Skeletal muscle satellite cell (primary cell): ENCODE results near the gene KANSL1L.
A peak's percentile ranks its signal among the peaks of the same experiment; 100 is the strongest.

Source experiments
- H3K27me3 ChIP-seq: 2 replicates; pipeline ENCODE4 v1.7.0; 2013; ENCODE audit warnings: low read length; ENCODE audit not compliant: control insufficient read depth, insufficient read depth
- H3K36me3 ChIP-seq: 2 replicates; pipeline ENCODE4 v1.7.0; 2013; ENCODE audit warnings: mild to moderate bottlenecking, control low read depth, low read length; ENCODE audit not compliant: insufficient read depth
- H3K4me1 ChIP-seq: 2 replicates; pipeline ENCODE4 v1.7.0; 2013; ENCODE audit warnings: low read length; ENCODE audit not compliant: control insufficient read depth, insufficient read depth
- H3K4me2 ChIP-seq: 2 replicates; pipeline ENCODE4 v1.7.0; 2013; ENCODE audit warnings: mild to moderate bottlenecking, low read length
- H3K4me3 ChIP-seq: 2 replicates; pipeline ENCODE4 v1.7.0; 2013; ENCODE audit warnings: low read length
- H3K9ac ChIP-seq: 2 replicates; pipeline ENCODE4 v1.7.0; 2013; ENCODE audit warnings: mild to moderate bottlenecking, low read depth, low read length, moderate library complexity
- H3K9me3 ChIP-seq: replicated peaks from 2 replicates; pipeline ENCODE4 v1.7.0; 2013; ENCODE audit warnings: mild to moderate bottlenecking, control low read depth, low read length

The KANSL1L gene

GRCh38 chr2:210128961-210129360 is 42.2 kb downstream of the KANSL1L start:
- no peak overlapping the region for H3K4me2 ChIP-seq
- no peaks in the 10 kb centered on the region for H3K36me3 ChIP-seq
- no peak overlapping the region for H3K9ac ChIP-seq
- no peaks in the 10 kb centered on the region for H3K27me3 ChIP-seq
- H3K4me3 ChIP-seq: no peak overlapping the region
- H3K9me3 ChIP-seq: no peaks in the 10 kb centered on the region
- H3K4me1 ChIP-seq: no peaks in the 10 kb centered on the region

- no peaks in the 10 kb centered on the region for H3K4me1 ChIP-seq
- no peaks in the 10 kb centered on the region for H3K36me3 ChIP-seq
- no peak overlapping the region for H3K4me3 ChIP-seq
- H3K9me3 ChIP-seq: peaks cover 3% of the 10 kb centered on the region
- H3K9ac ChIP-seq: no peak overlapping the region
- no peak overlapping the region for H3K4me2 ChIP-seq
- H3K27me3 ChIP-seq: no peaks in the 10 kb centered on the region
These were observed 57.5 kb downstream of the KANSL1L start for GRCh38 chr2:210113614-210114235.

- Histone ChIP-seq H3K4me2 (no peak overlapping the region), H3K9ac (no peak overlapping the region), H3K4me1 (no peaks in the 10 kb centered on the region), H3K9me3 (peaks cover 3% of the 10 kb centered on the region), H3K27me3 (no peaks in the 10 kb centered on the region), H3K36me3 (no peaks in the 10 kb centered on the region), H3K4me3 (no peak overlapping the region)
These were observed 58.3 kb downstream of the KANSL1L start for GRCh38 chr2:210112871-210113270.

- no peak overlapping the region for H3K4me2 ChIP-seq
- no peaks in the 10 kb centered on the region for H3K4me1 ChIP-seq
- H3K27me3 ChIP-seq: no peaks in the 10 kb centered on the region
- no peaks in the 10 kb centered on the region for H3K36me3 ChIP-seq
- no peak overlapping the region for H3K4me3 ChIP-seq
- no peaks in the 10 kb centered on the region for H3K9me3 ChIP-seq
- no peak overlapping the region for H3K9ac ChIP-seq
These were observed 71.3 kb downstream of the KANSL1L start for GRCh38 chr2:210099940-210100339.

- Histone ChIP-seq H3K27me3 (no peaks in the 10 kb centered on the region), H3K36me3 (no peaks in the 10 kb centered on the region), H3K9ac (no peak overlapping the region), H3K4me1 (peaks cover 9% of the 10 kb centered on the region), H3K4me2 (no peak overlapping the region), H3K9me3 (no peaks in the 10 kb centered on the region), H3K4me3 (no peak overlapping the region)
These were observed 76.4 kb downstream of the KANSL1L start for GRCh38 chr2:210094787-210095186.

- H3K4me3 ChIP-seq: no peak overlapping the region
- H3K27me3 ChIP-seq: no peaks in the 10 kb centered on the region
These were observed 78.4 kb downstream of the KANSL1L start for GRCh38 chr2:210092791-210093190.

GRCh38 chr2:210086930-210087329 is 84.3 kb downstream of the KANSL1L start:
- Histone ChIP-seq H3K9me3 (no peaks in the 10 kb centered on the region), H3K36me3 (no peaks in the 10 kb centered on the region), H3K4me3 (no peak overlapping the region), H3K4me1 (peaks cover 13% of the 10 kb centered on the region), H3K9ac (no peak overlapping the region), H3K27me3 (no peaks in the 10 kb centered on the region), H3K4me2 (no peak overlapping the region)

More at GRCh38 chr2:210092791-210093190, 78.4 kb downstream of the KANSL1L start:
- no peak overlapping the region for H3K4me2 ChIP-seq
- no peaks in the 10 kb centered on the region for H3K9me3 ChIP-seq
- peaks cover 9% of the 10 kb centered on the region for H3K4me1 ChIP-seq
- H3K9ac ChIP-seq: no peak overlapping the region
- no peaks in the 10 kb centered on the region for H3K36me3 ChIP-seq

GRCh38 chr2:210086292-210086691 is 84.9 kb downstream of the KANSL1L start:
- peaks cover 7% of the 10 kb centered on the region for H3K4me1 ChIP-seq
- no peak overlapping the region for H3K4me2 ChIP-seq
- no peak overlapping the region for H3K9ac ChIP-seq
- H3K27me3 ChIP-seq: no peaks in the 10 kb centered on the region
- no peaks in the 10 kb centered on the region for H3K9me3 ChIP-seq
- no peak overlapping the region for H3K4me3 ChIP-seq
- no peaks in the 10 kb centered on the region for H3K36me3 ChIP-seq

- Histone ChIP-seq H3K9me3 (no peaks in the 10 kb centered on the region), H3K9ac (no peak overlapping the region)
These were observed 98.2 kb downstream of the KANSL1L start for GRCh38 chr2:210072922-210073509.

GRCh38 chr2:210072493-210072892 is 98.7 kb downstream of the KANSL1L start:
- no peaks in the 10 kb centered on the region for H3K4me1 ChIP-seq
- no peak overlapping the region for H3K4me3 ChIP-seq
- H3K36me3 ChIP-seq: no peaks in the 10 kb centered on the region
- H3K9ac ChIP-seq: no peak overlapping the region
- H3K9me3 ChIP-seq: no peaks in the 10 kb centered on the region
- H3K27me3 ChIP-seq: no peaks in the 10 kb centered on the region
- no peak overlapping the region for H3K4me2 ChIP-seq

More at GRCh38 chr2:210072922-210073509, 98.2 kb downstream of the KANSL1L start:
- no peak overlapping the region for H3K4me3 ChIP-seq
- no peaks in the 10 kb centered on the region for H3K36me3 ChIP-seq
- H3K4me2 ChIP-seq: peak overlapping the region; percentile 27
- no peaks in the 10 kb centered on the region for H3K4me1 ChIP-seq
- H3K27me3 ChIP-seq: no peaks in the 10 kb centered on the region

GRCh38 chr2:210063306-210063705 is 107.9 kb downstream of the KANSL1L start:
- H3K27me3 ChIP-seq: no peaks in the 10 kb centered on the region
- H3K36me3 ChIP-seq: no peaks in the 10 kb centered on the region
- no peak overlapping the region for H3K9ac ChIP-seq
- no peak overlapping the region for H3K4me3 ChIP-seq
- H3K9me3 ChIP-seq: no peaks in the 10 kb centered on the region
- no peaks in the 10 kb centered on the region for H3K4me1 ChIP-seq
- H3K4me2 ChIP-seq: no peak overlapping the region

- H3K9ac ChIP-seq: no peak overlapping the region
These were observed 115.4 kb downstream of the KANSL1L start for GRCh38 chr2:210055825-210056224.

More at GRCh38 chr2:210055825-210056224, 115.4 kb downstream of the KANSL1L start:
- no peaks in the 10 kb centered on the region for H3K9me3 ChIP-seq
- no peaks in the 10 kb centered on the region for H3K27me3 ChIP-seq
- no peaks in the 10 kb centered on the region for H3K4me1 ChIP-seq
- no peaks in the 10 kb centered on the region for H3K36me3 ChIP-seq
- no peak overlapping the region for H3K4me2 ChIP-seq
- no peak overlapping the region for H3K4me3 ChIP-seq
